Fibroblast of skin of left biceps (primary cell): Measurements from ENCODE around the gene EFNB1.

Source experiments
- DNase-seq, 2 experiments: peaks; one replicate each; pipeline ENCODE4 v3.0.0-alpha.2; 2013; ENCODE audit warnings: low read depth in 2 of 2

EFNB1 gene

DNA sequence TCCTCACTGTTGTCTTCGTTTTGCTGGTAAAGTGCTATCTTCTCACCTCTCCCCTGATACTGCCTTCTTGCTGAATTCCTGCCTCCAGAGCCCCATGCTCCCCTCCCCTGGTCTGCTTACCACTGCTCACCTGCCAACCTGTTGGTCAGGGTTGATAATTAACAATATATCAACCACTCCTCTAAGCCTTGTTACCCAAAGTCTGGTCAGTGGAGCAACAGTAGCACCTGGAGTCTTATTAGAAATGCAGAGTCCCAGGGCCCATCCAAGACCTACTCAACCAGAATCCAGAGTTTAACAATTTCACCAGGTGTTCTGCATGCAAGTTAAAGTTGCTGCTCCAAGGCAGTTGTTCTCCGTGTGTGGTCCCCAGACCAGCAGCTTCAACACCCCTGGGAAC lies 55.0 kb downstream of the EFNB1 start:
- DNase-seq, result no peak

DNA sequence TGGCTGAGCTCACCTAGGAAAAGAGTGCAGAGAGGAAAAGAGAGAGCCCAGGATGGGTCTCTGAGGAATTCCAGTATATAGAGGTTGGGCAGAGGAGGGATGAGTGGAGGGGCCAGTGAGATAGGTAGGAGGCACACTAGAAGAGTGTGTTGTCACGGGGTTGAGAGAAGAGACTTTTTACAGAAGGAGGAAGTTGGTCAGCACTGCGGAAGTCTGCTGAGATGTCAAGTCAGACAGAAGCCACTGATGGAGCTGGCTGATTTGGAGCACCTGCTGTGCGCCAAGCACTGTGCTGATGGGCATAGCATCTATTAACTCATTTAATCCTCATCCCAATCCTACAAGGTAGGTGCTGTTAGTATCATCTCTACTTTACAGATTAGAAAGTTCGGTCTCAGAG lies 60.4 kb downstream of the EFNB1 start:
- DNase-seq, result no peak
